Measurements from ENCODE around the gene SAMD4A.

SAMD4A gene

DNA sequence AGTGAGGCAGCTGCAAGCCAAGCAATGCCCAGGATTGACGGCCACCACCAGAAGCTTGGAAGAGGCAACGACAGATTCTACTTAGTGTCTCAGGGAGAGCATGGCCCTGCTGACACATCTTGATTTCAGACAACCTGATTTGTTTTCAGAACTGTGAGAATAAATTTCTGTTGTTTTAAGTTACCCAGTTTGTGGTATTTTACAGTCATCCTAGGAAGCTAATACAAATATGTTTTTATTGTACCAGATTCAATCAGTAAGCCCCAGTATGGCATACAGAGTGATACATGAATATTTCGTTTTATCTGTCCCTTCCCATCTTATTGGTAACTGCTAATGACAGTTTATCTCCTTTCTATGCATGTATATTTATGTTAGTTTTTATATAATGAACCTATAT, 62.3 kb downstream of the SAMD4A start:
- Histone ChIP-seq H4K20me1 (ENCODE audit: insufficient read depth) (no peaks in the 10 kb centered on the region), H3K27ac (no peak overlapping the region), H3K9ac (no peak overlapping the region), H3K27me3 (ENCODE audit: insufficient read depth, low read depth) (no peaks in the 10 kb centered on the region), H3K79me2 (ENCODE audit: insufficient read depth, low read depth) (no peaks in the 10 kb centered on the region), H3K4me2 (no peak overlapping the region), H3K4me3 (IDR thresholded peaks at IDR 0.05; ENCODE audit: insufficient read depth, low read depth, low read length) (no peak overlapping the region), H3K36me3 (ENCODE audit: insufficient read depth) (no peaks in the 10 kb centered on the region), H2AFZ (ENCODE audit: low read depth) (no peak overlapping the region), H3K4me1 (ENCODE audit: low read depth, poor library complexity, severe bottlenecking) (no peaks in the 10 kb centered on the region)
- TF ChIP-seq, protein P1, sequence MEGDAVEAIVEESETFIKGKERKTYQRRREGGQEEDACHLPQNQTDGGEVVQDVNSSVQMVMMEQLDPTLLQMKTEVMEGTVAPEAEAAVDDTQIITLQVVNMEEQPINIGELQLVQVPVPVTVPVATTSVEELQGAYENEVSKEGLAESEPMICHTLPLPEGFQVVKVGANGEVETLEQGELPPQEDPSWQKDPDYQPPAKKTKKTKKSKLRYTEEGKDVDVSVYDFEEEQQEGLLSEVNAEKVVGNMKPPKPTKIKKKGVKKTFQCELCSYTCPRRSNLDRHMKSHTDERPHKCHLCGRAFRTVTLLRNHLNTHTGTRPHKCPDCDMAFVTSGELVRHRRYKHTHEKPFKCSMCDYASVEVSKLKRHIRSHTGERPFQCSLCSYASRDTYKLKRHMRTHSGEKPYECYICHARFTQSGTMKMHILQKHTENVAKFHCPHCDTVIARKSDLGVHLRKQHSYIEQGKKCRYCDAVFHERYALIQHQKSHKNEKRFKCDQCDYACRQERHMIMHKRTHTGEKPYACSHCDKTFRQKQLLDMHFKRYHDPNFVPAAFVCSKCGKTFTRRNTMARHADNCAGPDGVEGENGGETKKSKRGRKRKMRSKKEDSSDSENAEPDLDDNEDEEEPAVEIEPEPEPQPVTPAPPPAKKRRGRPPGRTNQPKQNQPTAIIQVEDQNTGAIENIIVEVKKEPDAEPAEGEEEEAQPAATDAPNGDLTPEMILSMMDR (conservative IDR thresholded peaks at IDR 0.05; ENCODE audit: low read depth, low read length): no peak

DNA sequence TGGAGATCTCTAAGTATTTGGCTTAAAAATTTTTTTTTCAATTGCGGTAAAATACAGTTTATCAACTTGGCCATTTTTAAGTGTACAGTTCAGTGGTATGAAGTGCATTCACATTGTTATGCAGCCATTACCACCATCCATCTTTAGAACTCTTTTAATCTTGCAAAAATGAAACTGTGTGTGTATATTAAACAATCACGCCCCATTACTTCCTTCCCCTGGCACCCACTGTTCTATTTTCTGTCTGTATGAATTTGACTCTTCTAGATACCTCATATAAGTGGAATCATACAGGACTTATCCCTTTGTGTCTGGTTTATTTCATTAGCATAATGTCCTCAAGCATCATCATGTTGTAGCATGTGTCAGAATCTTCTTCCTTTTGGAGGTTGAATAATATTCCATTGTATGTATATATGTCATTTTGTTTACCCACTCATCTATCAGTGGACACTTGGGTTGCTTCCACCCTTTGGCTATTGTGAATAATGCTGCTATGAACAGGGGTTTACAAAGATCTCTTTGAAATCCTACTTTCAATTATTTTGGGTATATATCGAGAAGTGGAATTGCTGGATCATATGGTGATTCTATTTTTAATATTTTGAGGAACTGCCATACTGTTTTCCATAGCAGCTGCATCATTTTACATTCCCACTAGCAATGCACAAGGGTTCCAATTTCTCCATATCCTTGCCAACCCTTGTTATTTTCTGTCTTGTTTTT, 62.9 kb downstream of the SAMD4A start:
- Histone ChIP-seq H3K36me3 (ENCODE audit: insufficient read depth) (no peaks in the 10 kb centered on the region), H3K4me2 (no peak overlapping the region), H2AFZ (ENCODE audit: low read depth) (no peak overlapping the region), H3K9ac (no peak overlapping the region), H3K79me2 (ENCODE audit: insufficient read depth, low read depth) (no peaks in the 10 kb centered on the region), H3K4me3 (IDR thresholded peaks at IDR 0.05; ENCODE audit: insufficient read depth, low read depth, low read length) (no peak overlapping the region), H3K27ac (no peak overlapping the region), H3K27me3 (ENCODE audit: insufficient read depth, low read depth) (no peaks in the 10 kb centered on the region), H3K4me1 (ENCODE audit: low read depth, poor library complexity, severe bottlenecking) (no peaks in the 10 kb centered on the region), H4K20me1 (ENCODE audit: insufficient read depth) (no peaks in the 10 kb centered on the region)
- TF ChIP-seq, protein P1 (conservative IDR thresholded peaks at IDR 0.05; ENCODE audit: low read depth, low read length): no peak

DNA sequence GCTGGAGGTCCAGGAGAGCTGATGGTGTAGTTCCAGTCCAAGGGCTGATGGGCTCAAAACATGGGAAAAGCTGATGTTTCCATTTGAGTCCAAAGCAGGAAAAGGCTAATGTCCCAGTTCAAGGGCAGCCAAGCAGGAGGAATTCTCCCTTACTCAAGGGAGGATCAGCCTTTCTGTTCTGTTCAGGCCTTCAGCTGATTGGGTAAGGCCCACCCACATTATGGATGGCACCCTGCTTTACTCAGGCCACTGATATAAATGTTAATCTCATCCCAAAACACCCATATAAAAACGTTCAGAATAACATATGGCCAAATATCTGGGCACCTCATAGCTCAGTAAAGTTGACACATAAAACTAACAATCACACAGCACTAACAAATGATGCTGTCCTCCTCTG, 64.1 kb downstream of the SAMD4A start:
- Histone ChIP-seq H3K4me3 (IDR thresholded peaks at IDR 0.05; ENCODE audit: insufficient read depth, low read depth, low read length) (no peak overlapping the region), H3K27me3 (ENCODE audit: insufficient read depth, low read depth) (no peaks in the 10 kb centered on the region), H4K20me1 (ENCODE audit: insufficient read depth) (no peaks in the 10 kb centered on the region), H3K4me2 (no peak overlapping the region), H3K36me3 (ENCODE audit: insufficient read depth) (no peaks in the 10 kb centered on the region), H3K27ac (no peak overlapping the region), H3K4me1 (ENCODE audit: low read depth, poor library complexity, severe bottlenecking) (no peaks in the 10 kb centered on the region), H3K9ac (no peak overlapping the region), H3K79me2 (ENCODE audit: insufficient read depth, low read depth) (no peaks in the 10 kb centered on the region), H2AFZ (ENCODE audit: low read depth) (no peak overlapping the region)
- TF ChIP-seq, protein P1 (conservative IDR thresholded peaks at IDR 0.05; ENCODE audit: low read depth, low read length): no peak

DNA sequence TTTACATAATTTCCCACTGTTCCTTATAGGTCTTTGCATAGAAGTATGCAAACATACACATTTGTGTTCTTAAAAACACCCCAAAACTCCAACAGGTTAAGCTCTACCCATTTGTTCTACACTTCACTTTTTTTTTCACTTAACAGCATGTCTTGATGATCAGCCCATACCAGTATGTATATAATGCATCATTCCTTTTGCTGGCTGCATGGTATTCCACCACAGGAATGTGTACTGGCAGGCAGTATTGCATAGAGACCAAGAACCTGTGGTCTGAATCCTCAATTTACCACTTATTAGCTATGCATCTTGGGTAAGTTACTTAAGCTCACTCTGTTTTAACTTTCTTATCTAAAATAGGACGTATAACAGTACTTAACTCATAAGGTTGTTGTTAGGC, 65.5 kb downstream of the SAMD4A start:
- H3K79me2 ChIP-seq (ENCODE audit: insufficient read depth, low read depth): no peaks in the 10 kb centered on the region
- H3K4me3 ChIP-seq (IDR thresholded peaks at IDR 0.05; ENCODE audit: insufficient read depth, low read depth, low read length): no peak overlapping the region
- H2AFZ ChIP-seq (ENCODE audit: low read depth): no peak overlapping the region
- H3K36me3 ChIP-seq (ENCODE audit: insufficient read depth): no peaks in the 10 kb centered on the region
- no peaks in the 10 kb centered on the region for H4K20me1 ChIP-seq (ENCODE audit: insufficient read depth)
- no peak overlapping the region for H3K9ac ChIP-seq
- no peak overlapping the region for H3K27ac ChIP-seq
- H3K4me2 ChIP-seq: no peak overlapping the region
- no peaks in the 10 kb centered on the region for H3K4me1 ChIP-seq (ENCODE audit: low read depth, poor library complexity, severe bottlenecking)
- TF ChIP-seq, protein P1 (conservative IDR thresholded peaks at IDR 0.05; ENCODE audit: low read depth, low read length): no peak
- no peaks in the 10 kb centered on the region for H3K27me3 ChIP-seq (ENCODE audit: insufficient read depth, low read depth)

Measured in KMS-11 (cell line).